OCI-LY7 (cell line): ENCODE measurements around the gene LEMD2. TPM values are rescaled to one million over a fixed set of nuclear protein-coding genes. Genes with fewer than 3 reads are reported as not detected.

Source experiments
- BruUV-seq: library from RNA; stranded (reverse); fragments of 400-500 nt; replicated peaks from 2 replicates; lab custom pipeline; 2021; lab: Mats Ljungman, UMichigan
- CTCF ChIA-PET: fragments of 300-600 bp; sonication (Branson Sonifier 250); formaldehyde crosslinking; loops from one replicate; lab custom pipeline; 2022; ENCODE audit warnings: antibody characterized with exemption; ENCODE audit not compliant: unreplicated experiment; lab: Charles Lee
- POLR2A ChIA-PET: fragments of 300-600 bp; sonication (Branson Sonifier 250); formaldehyde crosslinking; loops from one replicate; lab custom pipeline; 2022; ENCODE audit warnings: antibody characterized with exemption; lab: Charles Lee
- DNase-seq: peaks from one replicate; pipeline ENCODE4 v3.0.0-alpha.2; 2015; ENCODE audit warnings: low spot score
- H2AFZ ChIP-seq: fragments of 200-600 bp; sonication (generic), shearing (Covaris generic); 2 replicates; pipeline ENCODE4 v1.6.1; 2014; ENCODE audit warnings: mild to moderate bottlenecking, antibody characterized with exemption, low read length, moderate library complexity
- H3K27ac ChIP-seq: fragments of 200-600 bp; sonication (generic); 2 replicates; pipeline ENCODE4 v1.5.1; 2014; ENCODE audit warnings: mixed run types, low read depth, mild to moderate bottlenecking, moderate library complexity, low read length, inconsistent platforms; ENCODE audit not compliant: poor library complexity, severe bottlenecking
- H3K36me3 ChIP-seq: fragments of 200-600 bp; sonication (generic); 2 replicates; pipeline ENCODE4 v1.6.1; 2014; ENCODE audit warnings: mild to moderate bottlenecking, antibody characterized with exemption, low read length, moderate library complexity, mixed read lengths; ENCODE audit not compliant: insufficient read depth
- H3K4me1 ChIP-seq: fragments of 200-600 bp; sonication (generic); 2 replicates; pipeline ENCODE4 v1.5.1; 2014; ENCODE audit warnings: mild to moderate bottlenecking, low read length; ENCODE audit not compliant: insufficient read depth, poor library complexity, severe bottlenecking
- H3K4me2 ChIP-seq: fragments of 200-600 bp; sonication (generic); 2 replicates; pipeline ENCODE4 v1.6.1; 2014; ENCODE audit warnings: mild to moderate bottlenecking, low read length
- H3K4me3 ChIP-seq: fragments of 200-600 bp; sonication (generic); 2 replicates; pipeline ENCODE4 v1.5.1; 2014; ENCODE audit warnings: mild to moderate bottlenecking, low read depth, low read length; ENCODE audit not compliant: poor library complexity, severe bottlenecking
- H3K79me2 ChIP-seq: fragments of 200-600 bp; sonication (generic); 2 replicates; pipeline ENCODE4 v1.6.1; 2016; ENCODE audit warnings: low read depth, mild to moderate bottlenecking, low read length, moderate library complexity, mixed read lengths; ENCODE audit not compliant: insufficient read depth
- H3K9me2 ChIP-seq: fragments of 200-600 bp; sonication (generic); 2 replicates; pipeline ENCODE4 v1.6.1; 2016; ENCODE audit warnings: mild to moderate bottlenecking, low read length, mixed read lengths; ENCODE audit not compliant: insufficient read depth
- H3K9me3 ChIP-seq: fragments of 200-600 bp; sonication (generic); 2 replicates; pipeline ENCODE4 v1.6.1; 2014; ENCODE audit warnings: mild to moderate bottlenecking, mixed run types, low read length, mixed read lengths
- H4K20me1 ChIP-seq: fragments of 200-600 bp; sonication (generic); 2 replicates; pipeline ENCODE4 v1.6.1; 2014; ENCODE audit warnings: mild to moderate bottlenecking, antibody characterized with exemption, low read length, moderate library complexity, mixed read lengths; ENCODE audit not compliant: insufficient read depth
- CTCF ChIP-seq: fragments of 200-600 bp; sonication (generic); conservative IDR thresholded peaks from 2 replicates; pipeline ENCODE4 v1.5.1; 2014; ENCODE audit warnings: mild to moderate bottlenecking, antibody characterized with exemption, low read length, moderate library complexity, mixed read lengths
- EZH2phosphoT487 ChIP-seq: fragments of 200-600 bp; sonication (generic); IDR thresholded peaks from 2 replicates; pipeline ENCODE4 v1.6.1; 2018; ENCODE audit warnings: low read depth, borderline replicate concordance, mild to moderate bottlenecking, mixed run types, antibody characterized with exemption, low read length, moderate library complexity, mixed read lengths
- intact Hi-C: fragments of 100-400 bp; cut with micrococcal nuclease; formaldehyde crosslinking; loops from one replicate; pipeline ENCODE4 v1.10.0; 2022; ENCODE audit not compliant: unreplicated experiment
- total RNA-seq, 2 experiments: library from RNA; depleted of rRNA in 1 of 2; stranded (reverse); fragments of >200 nt in 1 of 2; shearing (Covaris generic) in 1 of 2; gene quantifications; 2 replicates each; pipeline ENCODE4 v1.2.3, GENCODE V29; 2014 to 2022

LEMD2 gene
- total RNA-seq, 2 experiments from 2014 or later = 59.2 to 66.9 TPM

DNA sequence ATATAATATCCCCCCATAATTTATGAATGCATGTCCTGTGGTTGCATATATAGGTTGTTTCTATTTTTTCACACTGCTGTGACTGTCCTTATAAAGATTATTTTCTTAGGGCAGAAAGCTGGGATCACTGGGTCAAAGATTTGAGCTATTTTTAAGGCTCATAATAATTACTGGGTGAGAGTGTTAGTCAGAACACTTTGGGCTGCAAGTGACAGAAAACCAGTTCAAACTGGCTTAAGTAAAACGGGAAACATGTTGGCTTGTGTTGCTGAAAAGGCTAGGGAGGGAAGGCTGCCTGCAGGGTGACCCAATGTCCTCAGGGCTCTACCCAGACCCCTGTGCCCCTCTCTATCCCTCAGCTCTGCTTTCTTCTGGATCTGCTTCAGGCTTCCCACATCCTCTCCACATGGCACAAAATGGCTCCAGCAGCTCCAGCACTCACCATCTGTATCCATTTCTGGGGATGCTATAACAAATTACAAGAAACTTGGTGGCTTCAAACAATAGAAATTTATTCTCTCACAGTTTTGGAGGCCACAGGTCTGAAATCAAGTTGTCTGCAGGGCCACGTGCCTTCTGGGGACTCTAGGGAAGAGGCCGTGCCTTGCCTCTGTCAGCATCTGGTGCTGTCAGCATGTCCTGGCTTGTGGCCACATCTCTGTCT lies 48.0 kb upstream of the LEMD2 start:
- CTCF ChIA-PET = no interaction called here
- Histone ChIP-seq H3K36me3 (no peaks in the 10 kb centered on the region), H3K27ac (no peak overlapping the region)

DNA sequence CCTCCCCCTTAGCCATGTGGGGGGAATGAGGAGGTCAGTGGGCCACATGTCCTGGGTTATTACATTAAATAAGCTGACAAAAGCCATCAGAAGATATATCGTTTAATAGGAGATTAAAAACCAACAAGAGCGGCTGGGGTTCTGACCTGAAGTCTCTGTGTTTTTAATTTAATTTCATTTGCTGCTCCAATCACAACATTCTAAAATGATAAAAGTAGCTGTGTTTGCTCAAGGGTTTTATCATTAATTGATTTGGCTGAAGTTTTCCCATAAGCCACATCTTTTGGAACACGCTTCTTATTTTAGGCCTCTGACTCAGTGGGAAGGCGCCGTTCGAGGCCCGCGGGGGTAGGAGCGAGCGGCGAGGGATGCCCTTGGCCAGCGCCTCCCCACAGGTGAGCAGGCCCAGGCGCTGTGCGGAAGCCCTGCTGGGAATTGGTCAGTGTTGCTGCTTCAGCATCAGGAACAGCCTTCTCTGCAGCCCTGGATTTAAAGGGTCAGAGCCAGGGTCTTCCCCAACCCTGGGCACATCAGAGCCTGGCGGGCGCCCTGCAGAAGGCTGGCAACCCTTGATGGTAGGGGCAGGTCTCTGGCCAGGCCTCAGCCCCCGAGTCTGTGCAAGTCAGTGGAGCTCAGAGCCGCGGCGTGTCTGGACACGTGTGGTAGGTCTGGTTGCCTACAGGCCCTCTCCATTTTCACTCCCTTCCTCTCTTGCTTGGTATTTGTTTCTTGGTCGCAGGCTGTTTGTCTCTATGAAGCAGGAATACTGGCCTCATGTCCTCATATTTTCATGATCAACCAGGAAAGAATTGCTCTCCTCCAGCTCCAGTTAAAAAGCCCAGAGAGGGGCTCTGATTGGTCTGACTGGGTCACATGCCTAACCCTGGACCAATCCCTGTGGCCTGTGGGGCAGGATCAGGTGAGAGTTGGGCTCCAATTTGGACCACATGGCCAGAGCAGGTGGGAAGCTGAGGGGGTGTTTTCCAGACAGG lies 45.8 kb upstream of the LEMD2 start:
- no TSS peak for BruUV-seq
- DNase-seq = no peak
- no peak overlapping the region for H3K27ac ChIP-seq
- TF ChIP-seq EZH2phosphoT487 (no peak), CTCF (no peak)
- no peaks in the 10 kb centered on the region for H3K36me3 ChIP-seq
- no peak overlapping the region for H3K4me2 ChIP-seq
- H2AFZ ChIP-seq = no peak overlapping the region
- H3K9me2 ChIP-seq = no peaks in the 10 kb centered on the region
- POLR2A ChIA-PET = no interaction called here
- H3K9me3 ChIP-seq = no peaks in the 10 kb centered on the region
- H4K20me1 ChIP-seq = no peaks in the 10 kb centered on the region
- no peaks in the 10 kb centered on the region for H3K79me2 ChIP-seq
- CTCF ChIA-PET = no interaction called here
- no peak overlapping the region for H3K4me3 ChIP-seq
- intact Hi-C loops = no loop called here
- H3K4me1 ChIP-seq = no peaks in the 10 kb centered on the region

More for the DNA sequence above, 48.0 kb upstream of the LEMD2 start:
- no peak overlapping the region for H3K4me2 ChIP-seq
- no TSS peak for BruUV-seq
- H4K20me1 ChIP-seq = no peaks in the 10 kb centered on the region
- no peak for TF ChIP-seq EZH2phosphoT487
- no peak for TF ChIP-seq CTCF
- H2AFZ ChIP-seq = no peak overlapping the region
- DNase-seq = no peak
- intact Hi-C loops = no loop called here
- POLR2A ChIA-PET = interaction anchor here (0.6 kb wide), 3 partner anchors 295 to 336 kb away, joined by 3 to 6 read pairs (median 3); no protein-coding TSS in a partner anchor
- H3K4me1 ChIP-seq = no peaks in the 10 kb centered on the region
- no peaks in the 10 kb centered on the region for H3K79me2 ChIP-seq
- no peak overlapping the region for H3K4me3 ChIP-seq
- H3K9me2 ChIP-seq = no peaks in the 10 kb centered on the region
- no peaks in the 10 kb centered on the region for H3K9me3 ChIP-seq
